Measurements from ENCODE around the gene ABLIM3.

ABLIM3 gene

DNA sequence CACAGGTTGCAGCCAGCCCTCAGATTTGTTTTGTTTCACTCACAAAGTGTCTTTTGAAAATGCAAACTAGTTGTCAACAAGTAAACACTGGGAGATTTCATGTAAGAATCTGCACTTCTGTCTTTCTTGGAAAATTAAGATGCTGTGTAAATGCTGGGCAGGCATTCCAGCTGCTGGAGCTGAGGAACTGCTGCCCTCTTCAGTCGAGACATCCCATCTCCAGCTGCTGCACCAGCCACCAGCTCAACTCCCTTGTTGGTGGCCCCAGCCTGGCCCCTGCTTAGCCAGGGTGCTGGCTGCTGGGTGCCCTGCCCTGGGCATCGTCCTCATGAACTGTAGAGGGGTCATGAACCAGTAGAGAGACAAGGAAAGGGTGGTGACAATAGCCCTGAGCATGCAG, 97.2 kb downstream of the ABLIM3 start:
- in situ Hi-C loops (cut with HindIII; ENCODE audit: low sequenced_read_pairs), result no loop called here
- H3K4me3 ChIP-seq (ENCODE audit: low read depth, low read length), result no peak overlapping the region
- TF ChIP-seq CTCF (IDR thresholded peaks at IDR 0.05; ENCODE audit: low read depth, low read length, missing control alignments), result no peak
- no peak for DNase-seq (ENCODE audit: low read depth)

- DNase-seq (ENCODE audit: low read depth), result no peak
- no peak for TF ChIP-seq CTCF (IDR thresholded peaks at IDR 0.05; ENCODE audit: low read depth, low read length, missing control alignments)
- in situ Hi-C loops (cut with HindIII; ENCODE audit: low sequenced_read_pairs), result loop anchor here (5.0 kb wide), 1 partner anchor 88 kb away; no protein-coding TSS in a partner anchor
- no peak overlapping the region for H3K4me3 ChIP-seq (ENCODE audit: low read depth, low read length)
Observed at GRCh38 chr5:149239917-149240316, 98.6 kb downstream of the ABLIM3 start.

DNA sequence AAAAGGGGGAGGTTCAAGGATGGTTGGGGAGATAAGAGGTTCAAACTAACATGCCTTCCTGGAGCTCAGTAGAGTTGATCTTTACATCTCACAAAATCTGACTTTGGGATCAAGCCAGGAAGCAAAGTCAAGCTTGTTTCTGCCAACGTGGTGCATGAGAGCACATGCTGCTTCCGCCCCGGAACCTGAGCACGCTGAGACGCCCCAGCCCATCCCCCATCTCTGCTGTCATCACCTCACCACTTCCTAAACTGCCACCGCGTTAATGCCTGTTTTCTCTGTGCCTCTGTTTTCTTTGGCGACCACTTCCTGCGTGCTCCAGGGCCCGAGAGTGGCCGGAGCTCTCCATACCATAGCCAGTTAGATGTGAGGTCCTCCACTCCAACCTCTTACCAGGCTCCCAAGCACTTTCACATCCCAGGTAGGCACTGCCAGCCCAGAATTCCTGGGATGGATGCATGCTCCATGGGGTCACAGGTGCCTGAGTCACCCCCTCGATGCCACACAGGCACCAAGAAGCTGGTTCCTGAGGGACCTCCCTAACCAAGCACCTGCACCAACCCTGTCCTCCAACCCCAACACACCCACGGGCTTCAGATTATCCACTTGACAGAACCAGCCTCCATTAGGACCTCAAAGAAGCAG, 99.2 kb downstream of the ABLIM3 start:
- no peak for TF ChIP-seq CTCF (IDR thresholded peaks at IDR 0.05; ENCODE audit: low read depth, low read length, missing control alignments)
- no peak overlapping the region for H3K4me3 ChIP-seq (ENCODE audit: low read depth, low read length)
- in situ Hi-C loops (cut with HindIII; ENCODE audit: low sequenced_read_pairs), result loop anchor here (5.0 kb wide), 1 partner anchor 88 kb away; no protein-coding TSS in a partner anchor
- no peak for DNase-seq (ENCODE audit: low read depth)

DNA sequence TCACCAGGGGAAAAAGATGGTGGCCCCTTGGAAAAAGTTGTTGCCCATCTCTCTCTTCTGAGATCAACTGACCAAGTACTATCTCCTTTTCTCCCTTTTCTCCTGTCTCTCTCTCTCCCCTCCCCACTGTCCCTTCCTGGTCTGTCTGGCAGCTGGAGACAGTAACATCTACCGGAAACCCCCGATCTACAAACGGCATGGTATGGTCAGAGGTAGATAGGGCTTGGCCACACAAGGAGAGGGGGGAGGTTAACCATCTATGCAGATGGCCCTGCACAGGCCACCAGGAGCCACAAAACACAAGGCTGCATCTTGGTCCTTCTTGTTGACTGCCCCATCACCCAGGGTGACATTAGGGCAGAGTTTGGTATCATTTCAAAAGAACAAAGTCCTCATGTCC, 101.0 kb downstream of the ABLIM3 start:
- no peak for DNase-seq (ENCODE audit: low read depth)
- in situ Hi-C loops (cut with HindIII; ENCODE audit: low sequenced_read_pairs), result loop anchor here (5.0 kb wide), 1 partner anchor 90 kb away; no protein-coding TSS in a partner anchor
- no peak for TF ChIP-seq CTCF (IDR thresholded peaks at IDR 0.05; ENCODE audit: low read depth, low read length, missing control alignments)
- H3K4me3 ChIP-seq (ENCODE audit: low read depth, low read length), result no peak overlapping the region

DNA sequence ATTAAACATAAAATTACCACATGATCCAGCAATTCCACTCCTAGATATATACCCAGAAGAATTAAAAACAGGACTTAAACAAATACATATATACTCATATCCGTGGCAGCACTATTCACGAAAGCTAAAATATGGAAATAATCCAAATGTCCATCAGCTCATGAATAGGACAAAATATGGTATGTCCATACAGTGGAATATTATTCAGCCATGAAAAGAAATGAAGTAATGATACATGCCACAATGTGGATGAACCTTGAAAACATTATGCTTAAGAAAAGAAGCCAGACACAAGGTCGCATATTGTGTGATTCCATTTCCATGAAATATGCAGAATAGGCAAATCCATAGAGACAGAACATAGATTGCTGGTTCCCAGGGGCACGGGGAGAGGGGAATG, 105.6 kb downstream of the ABLIM3 start:
- TF ChIP-seq CTCF (IDR thresholded peaks at IDR 0.05; ENCODE audit: low read depth, low read length, missing control alignments), result no peak
- no peak overlapping the region for H3K4me3 ChIP-seq (ENCODE audit: low read depth, low read length)
- in situ Hi-C loops (cut with HindIII; ENCODE audit: low sequenced_read_pairs), result no loop called here
- DNase-seq (ENCODE audit: low read depth), result no peak

GRCh38 chr5:149247726-149248125, 106.4 kb downstream of the ABLIM3 start:
- no peak for TF ChIP-seq CTCF (IDR thresholded peaks at IDR 0.05; ENCODE audit: low read depth, low read length, missing control alignments)
- H3K4me3 ChIP-seq (ENCODE audit: low read depth, low read length), result no peak overlapping the region
- in situ Hi-C loops (cut with HindIII; ENCODE audit: low sequenced_read_pairs), result no loop called here
- DNase-seq (ENCODE audit: low read depth), result no peak
